OCI-M2 (cell line): ENCODE data around the gene PPP4R2.

Source experiments
- DNase-seq: peaks from one replicate; lab custom pipeline; 2025; ENCODE audit not compliant: unreplicated experiment; lab: John Stamatoyannopoulos, UW

PPP4R2 gene

GRCh38 chr3:72996473-72997333, at the start of gene PPP4R2:
Gene PPP4R2, plus strand, starts transcription at chr3:72996811. Its CDS starts 227 bp downstream, at chr3:72997038.
- DNase-seq, result no peak

- no peak for DNase-seq
Measured at GRCh38 chr3:72947715-72948490, 48.7 kb upstream of the PPP4R2 start.

- no peak for DNase-seq
Measured at GRCh38 chr3:72949016-72949415, 47.6 kb upstream of the PPP4R2 start.

GRCh38 chr3:72950372-72950771, 46.2 kb upstream of the PPP4R2 start:
- DNase-seq, result no peak

- DNase-seq, result no peak
Measured at GRCh38 chr3:72950801-72951200, 45.8 kb upstream of the PPP4R2 start.

- DNase-seq, result no peak
Measured at GRCh38 chr3:72951259-72951722, 45.3 kb upstream of the PPP4R2 start.

- no peak for DNase-seq
Measured at GRCh38 chr3:72953325-72953956, 43.2 kb upstream of the PPP4R2 start.

GRCh38 chr3:72957297-72957696, 39.3 kb upstream of the PPP4R2 start:
- DNase-seq, result no peak

GRCh38 chr3:72959336-72959735, 37.3 kb upstream of the PPP4R2 start:
- no peak for DNase-seq

- DNase-seq, result no peak
Measured at GRCh38 chr3:72960812-72961518, 35.6 kb upstream of the PPP4R2 start.

- DNase-seq, result no peak
Measured at GRCh38 chr3:72961752-72962151, 34.9 kb upstream of the PPP4R2 start.

GRCh38 chr3:72962317-72962716, 34.3 kb upstream of the PPP4R2 start:
- no peak for DNase-seq

- no peak for DNase-seq
Measured at GRCh38 chr3:72964633-72965032, 32.0 kb upstream of the PPP4R2 start.

GRCh38 chr3:72968266-72968664, 28.3 kb upstream of the PPP4R2 start:
- DNase-seq, result no peak

- DNase-seq, result no peak
Measured at GRCh38 chr3:72969766-72970165, 26.8 kb upstream of the PPP4R2 start.

- no peak for DNase-seq
Measured at GRCh38 chr3:72970942-72971341, 25.7 kb upstream of the PPP4R2 start.

- DNase-seq, result no peak
Measured at GRCh38 chr3:72972706-72973030, 23.9 kb upstream of the PPP4R2 start.

GRCh38 chr3:72973031-72973723, 23.4 kb upstream of the PPP4R2 start:
- DNase-seq, result no peak

- no peak for DNase-seq
Measured at GRCh38 chr3:72973786-72974185, 22.8 kb upstream of the PPP4R2 start.

GRCh38 chr3:72974956-72975355, 21.7 kb upstream of the PPP4R2 start:
- no peak for DNase-seq
